Panc1 (cell line): ENCODE measurements around the gene RPS6KA4.

Experiments used
- POLR2AphosphoS5 ChIP-seq: IDR thresholded peaks from 2 replicates; pipeline ENCODE4 v1.6.1; 2012; ENCODE audit warnings: mild to moderate bottlenecking, low read depth, low read length, moderate library complexity
- SIN3A ChIP-seq: IDR thresholded peaks from 2 replicates; pipeline ENCODE4 v1.6.1; 2012; ENCODE audit warnings: low read depth, mild to moderate bottlenecking, low read length, moderate library complexity, borderline replicate concordance; ENCODE audit not compliant: insufficient read depth
- TCF7L2 ChIP-seq: IDR thresholded peaks from 2 replicates; pipeline ENCODE4 v1.6.1; 2011; ENCODE audit warnings: mild to moderate bottlenecking, low read depth, low read length, inconsistent platforms
- TF ChIP-seq, protein P1 (sequence below), 2 experiments: IDR thresholded peaks; 2 replicates each; pipeline ENCODE4 v1.6.1; 2011 to 2012; ENCODE audit warnings: low read depth in 2 of 2, control low read depth in 1 of 2, low read length in 1 of 2, mild to moderate bottlenecking in 1 of 2, moderate library complexity in 1 of 2; ENCODE audit not compliant: insufficient read depth in 1 of 2
- TF ChIP-seq, protein P2 (sequence below): fragments of 450-650 bp; IDR thresholded peaks from 2 replicates; pipeline ENCODE4 v1.5.1; 2017; ENCODE audit warnings: mild to moderate bottlenecking

DNA sequence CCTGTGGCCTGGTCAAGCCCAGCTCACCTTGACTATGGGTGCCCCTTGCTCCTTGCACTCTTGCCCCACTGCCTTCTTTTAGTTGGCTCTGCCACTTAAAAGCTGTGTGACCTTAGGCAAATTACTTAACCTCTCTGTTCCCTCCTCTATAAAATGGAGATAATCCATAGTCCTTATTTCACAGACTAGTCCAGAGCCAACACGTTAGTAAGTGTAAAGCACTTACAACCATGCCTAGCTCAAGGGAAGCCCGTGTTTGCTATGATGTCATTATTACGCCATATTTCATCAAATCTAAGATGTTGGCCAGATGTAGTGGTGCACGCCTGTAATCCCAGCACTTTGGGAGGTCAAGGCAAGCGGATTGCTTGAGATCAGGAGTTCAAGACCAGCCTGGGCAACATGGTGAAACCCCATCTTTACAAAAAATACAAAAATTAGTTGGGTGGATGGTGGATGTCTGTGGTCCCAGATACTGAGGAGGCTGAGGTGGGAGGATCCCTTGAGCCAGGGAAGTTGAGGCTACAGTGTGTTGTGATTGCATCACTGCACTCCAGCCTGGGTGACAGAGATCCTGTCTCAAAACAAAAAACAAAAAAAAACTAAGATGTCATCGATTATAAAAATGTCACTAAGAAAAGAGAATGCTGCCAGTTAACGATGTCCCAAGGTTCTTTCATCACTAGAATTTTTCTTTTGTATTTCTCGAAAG is 21.3 kb upstream of the RPS6KA4 start:
- TF ChIP-seq POLR2AphosphoS5 (no peak), SIN3A (no peak), TCF7L2 (no peak)
- TF ChIP-seq, protein P1, sequence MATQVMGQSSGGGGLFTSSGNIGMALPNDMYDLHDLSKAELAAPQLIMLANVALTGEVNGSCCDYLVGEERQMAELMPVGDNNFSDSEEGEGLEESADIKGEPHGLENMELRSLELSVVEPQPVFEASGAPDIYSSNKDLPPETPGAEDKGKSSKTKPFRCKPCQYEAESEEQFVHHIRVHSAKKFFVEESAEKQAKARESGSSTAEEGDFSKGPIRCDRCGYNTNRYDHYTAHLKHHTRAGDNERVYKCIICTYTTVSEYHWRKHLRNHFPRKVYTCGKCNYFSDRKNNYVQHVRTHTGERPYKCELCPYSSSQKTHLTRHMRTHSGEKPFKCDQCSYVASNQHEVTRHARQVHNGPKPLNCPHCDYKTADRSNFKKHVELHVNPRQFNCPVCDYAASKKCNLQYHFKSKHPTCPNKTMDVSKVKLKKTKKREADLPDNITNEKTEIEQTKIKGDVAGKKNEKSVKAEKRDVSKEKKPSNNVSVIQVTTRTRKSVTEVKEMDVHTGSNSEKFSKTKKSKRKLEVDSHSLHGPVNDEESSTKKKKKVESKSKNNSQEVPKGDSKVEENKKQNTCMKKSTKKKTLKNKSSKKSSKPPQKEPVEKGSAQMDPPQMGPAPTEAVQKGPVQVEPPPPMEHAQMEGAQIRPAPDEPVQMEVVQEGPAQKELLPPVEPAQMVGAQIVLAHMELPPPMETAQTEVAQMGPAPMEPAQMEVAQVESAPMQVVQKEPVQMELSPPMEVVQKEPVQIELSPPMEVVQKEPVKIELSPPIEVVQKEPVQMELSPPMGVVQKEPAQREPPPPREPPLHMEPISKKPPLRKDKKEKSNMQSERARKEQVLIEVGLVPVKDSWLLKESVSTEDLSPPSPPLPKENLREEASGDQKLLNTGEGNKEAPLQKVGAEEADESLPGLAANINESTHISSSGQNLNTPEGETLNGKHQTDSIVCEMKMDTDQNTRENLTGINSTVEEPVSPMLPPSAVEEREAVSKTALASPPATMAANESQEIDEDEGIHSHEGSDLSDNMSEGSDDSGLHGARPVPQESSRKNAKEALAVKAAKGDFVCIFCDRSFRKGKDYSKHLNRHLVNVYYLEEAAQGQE (IDR thresholded peaks at IDR 0.05; ENCODE audit: insufficient read depth in 1 of 2, low read depth in 2 of 2, low read length in 1 of 2) = no peak
- TF ChIP-seq, protein P2, sequence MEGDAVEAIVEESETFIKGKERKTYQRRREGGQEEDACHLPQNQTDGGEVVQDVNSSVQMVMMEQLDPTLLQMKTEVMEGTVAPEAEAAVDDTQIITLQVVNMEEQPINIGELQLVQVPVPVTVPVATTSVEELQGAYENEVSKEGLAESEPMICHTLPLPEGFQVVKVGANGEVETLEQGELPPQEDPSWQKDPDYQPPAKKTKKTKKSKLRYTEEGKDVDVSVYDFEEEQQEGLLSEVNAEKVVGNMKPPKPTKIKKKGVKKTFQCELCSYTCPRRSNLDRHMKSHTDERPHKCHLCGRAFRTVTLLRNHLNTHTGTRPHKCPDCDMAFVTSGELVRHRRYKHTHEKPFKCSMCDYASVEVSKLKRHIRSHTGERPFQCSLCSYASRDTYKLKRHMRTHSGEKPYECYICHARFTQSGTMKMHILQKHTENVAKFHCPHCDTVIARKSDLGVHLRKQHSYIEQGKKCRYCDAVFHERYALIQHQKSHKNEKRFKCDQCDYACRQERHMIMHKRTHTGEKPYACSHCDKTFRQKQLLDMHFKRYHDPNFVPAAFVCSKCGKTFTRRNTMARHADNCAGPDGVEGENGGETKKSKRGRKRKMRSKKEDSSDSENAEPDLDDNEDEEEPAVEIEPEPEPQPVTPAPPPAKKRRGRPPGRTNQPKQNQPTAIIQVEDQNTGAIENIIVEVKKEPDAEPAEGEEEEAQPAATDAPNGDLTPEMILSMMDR = no peak
